ENCODE results near the gene NT5M. TPM values are rescaled to one million over a fixed set of nuclear protein-coding genes. Genes with fewer than 3 reads are reported as not detected.

NT5M gene
- total RNA-seq, 2 donors from 2014 or later, result 1.2 to 1.3 TPM

- DNase-seq, result no peak
- Histone ChIP-seq H3K27ac (no peak overlapping the region), H3K4me3 (no peak overlapping the region), H3K9me3 (no peaks in the 10 kb centered on the region), H3K27me3 (no peaks in the 10 kb centered on the region), H3K36me3 (no peaks in the 10 kb centered on the region), H3K9ac (ENCODE audit: low read depth in 2 of 2, low read length in 2 of 2) (no peak overlapping the region), H3K4me1 (no peaks in the 10 kb centered on the region)
- TF ChIP-seq CTCF (IDR thresholded peaks at IDR 0.05), result no peak
- intact Hi-C loops (cut with DNase I), result no loop called here
Observed at GRCh38 chr17:17345294-17345597, 42.1 kb downstream of the NT5M start.

- intact Hi-C loops (cut with DNase I), result no loop called here
- Histone ChIP-seq H3K4me1 (no peaks in the 10 kb centered on the region), H3K27ac (no peak overlapping the region), H3K9ac (ENCODE audit: low read depth in 2 of 2, low read length in 2 of 2) (no peak overlapping the region), H3K9me3 (no peaks in the 10 kb centered on the region), H3K4me3 (no peak overlapping the region), H3K36me3 (no peaks in the 10 kb centered on the region), H3K27me3 (no peaks in the 10 kb centered on the region)
- no peak for DNase-seq
- no peak for TF ChIP-seq CTCF (IDR thresholded peaks at IDR 0.05)
Observed at GRCh38 chr17:17345686-17346427, 42.7 kb downstream of the NT5M start.

GRCh38 chr17:17346428-17347233, 43.5 kb downstream of the NT5M start:
- intact Hi-C loops (cut with DNase I), result no loop called here
- TF ChIP-seq CTCF (IDR thresholded peaks at IDR 0.05), result no peak
- Histone ChIP-seq H3K27me3 (no peaks in the 10 kb centered on the region), H3K36me3 (no peaks in the 10 kb centered on the region), H3K9me3 (no peaks in the 10 kb centered on the region), H3K27ac (no peak overlapping the region), H3K4me3 (no peak overlapping the region), H3K4me1 (no peaks in the 10 kb centered on the region), H3K9ac (ENCODE audit: low read depth in 2 of 2, low read length in 2 of 2) (no peak overlapping the region)
- DNase-seq, result no peak

- no peak overlapping the region for H3K27ac ChIP-seq
- H3K9ac ChIP-seq (ENCODE audit: low read depth in 2 of 2, low read length in 2 of 2), result no peak overlapping the region
- intact Hi-C loops (cut with DNase I), result no loop called here
- DNase-seq, result no peak
- H3K4me3 ChIP-seq, result no peak overlapping the region
- no peaks in the 10 kb centered on the region for H3K27me3 ChIP-seq
- no peaks in the 10 kb centered on the region for H3K9me3 ChIP-seq
- no peaks in the 10 kb centered on the region for H3K4me1 ChIP-seq
- TF ChIP-seq CTCF (IDR thresholded peaks at IDR 0.05), result no peak
- H3K36me3 ChIP-seq, result no peaks in the 10 kb centered on the region
Observed at GRCh38 chr17:17347234-17347955, 44.2 kb downstream of the NT5M start.

- intact Hi-C loops (cut with DNase I), result no loop called here
- TF ChIP-seq CTCF (IDR thresholded peaks at IDR 0.05), result no peak
- Histone ChIP-seq H3K4me3 (no peak overlapping the region), H3K36me3 (no peaks in the 10 kb centered on the region), H3K9me3 (no peaks in the 10 kb centered on the region), H3K27me3 (no peaks in the 10 kb centered on the region), H3K9ac (ENCODE audit: low read depth in 2 of 2, low read length in 2 of 2) (no peak overlapping the region), H3K27ac (no peak overlapping the region), H3K4me1 (no peaks in the 10 kb centered on the region)
- no peak for DNase-seq
Observed at GRCh38 chr17:17347956-17348871, 45.0 kb downstream of the NT5M start.

Measured in colonic mucosa (tissue), 4 donors.